IPS-20b (cell line): ENCODE data around the gene ERICH2.
A peak's percentile ranks its signal among the peaks of the same experiment; 100 is the strongest.
"Not testable (repeated sequence)": the region's sequence is repeated elsewhere in the genome, so short reads cannot be mapped to it uniquely, and the experiment has no call there.

Experiments used
- H3K27ac ChIP-seq: one replicate; pipeline ENCODE4 v1.5.1; 2013; ENCODE audit warnings: low read length
- H3K27me3 ChIP-seq: 2 replicates; pipeline ENCODE4 v1.6.1; 2013; ENCODE audit warnings: mild to moderate bottlenecking, low read length, inconsistent platforms; ENCODE audit not compliant: insufficient read depth
- H3K36me3 ChIP-seq: 2 replicates; pipeline ENCODE4 v1.6.1; 2013; ENCODE audit warnings: low read depth, mild to moderate bottlenecking, inconsistent platforms, low read length, moderate library complexity; ENCODE audit not compliant: insufficient read depth
- H3K4me1 ChIP-seq: 2 replicates; pipeline ENCODE4 v1.6.1; 2013; ENCODE audit warnings: mild to moderate bottlenecking, control low read depth, inconsistent platforms, low read length, moderate library complexity; ENCODE audit not compliant: insufficient read depth
- H3K4me3 ChIP-seq: 2 replicates; pipeline ENCODE4 v1.5.1; 2013; ENCODE audit warnings: mild to moderate bottlenecking, low read length, inconsistent platforms
- H3K9ac ChIP-seq: 2 replicates; pipeline ENCODE4 v1.6.1; 2013; ENCODE audit warnings: low read depth, mild to moderate bottlenecking, inconsistent platforms, low read length, moderate library complexity
- H3K9me3 ChIP-seq: 2 replicates; pipeline ENCODE4 v1.6.1; 2013; ENCODE audit warnings: mild to moderate bottlenecking, low read depth, low read length, inconsistent platforms; ENCODE audit not compliant: insufficient read depth

The ERICH2 gene

GRCh38 chr2:170740660-170741059 lies 29.5 kb upstream of the ERICH2 start:
- Histone ChIP-seq H3K9me3 (no peaks in the 10 kb centered on the region), H3K4me1 (no peaks in the 10 kb centered on the region), H3K9ac (no peak overlapping the region), H3K36me3 (no peaks in the 10 kb centered on the region), H3K27ac (no peak overlapping the region), H3K27me3 (no peaks in the 10 kb centered on the region), H3K4me3 (no peak overlapping the region)

GRCh38 chr2:170742000-170742399 lies 28.2 kb upstream of the ERICH2 start:
- Histone ChIP-seq H3K27me3 (no peaks in the 10 kb centered on the region), H3K4me1 (no peaks in the 10 kb centered on the region), H3K9ac (no peak overlapping the region), H3K4me3 (no peak overlapping the region), H3K36me3 (no peaks in the 10 kb centered on the region), H3K9me3 (no peaks in the 10 kb centered on the region), H3K27ac (no peak overlapping the region)

GRCh38 chr2:170742896-170743529 lies 27.2 kb upstream of the ERICH2 start:
- H3K9me3 ChIP-seq, result no peaks in the 10 kb centered on the region
- no peaks in the 10 kb centered on the region for H3K36me3 ChIP-seq
- H3K27ac ChIP-seq, result no peak overlapping the region
- no peak overlapping the region for H3K9ac ChIP-seq
- no peaks in the 10 kb centered on the region for H3K27me3 ChIP-seq
- H3K4me1 ChIP-seq, result no peaks in the 10 kb centered on the region
- no peak overlapping the region for H3K4me3 ChIP-seq

GRCh38 chr2:170743530-170744239 lies 26.5 kb upstream of the ERICH2 start:
- Histone ChIP-seq H3K9ac (no peak overlapping the region), H3K4me3 (no peak overlapping the region), H3K9me3 (no peaks in the 10 kb centered on the region), H3K27me3 (no peaks in the 10 kb centered on the region), H3K36me3 (no peaks in the 10 kb centered on the region), H3K27ac (no peak overlapping the region), H3K4me1 (no peaks in the 10 kb centered on the region)

GRCh38 chr2:170744248-170745002 lies 25.8 kb upstream of the ERICH2 start:
- Histone ChIP-seq H3K9ac (no peak overlapping the region), H3K36me3 (no peaks in the 10 kb centered on the region), H3K4me1 (no peaks in the 10 kb centered on the region), H3K27ac (no peak overlapping the region), H3K27me3 (no peaks in the 10 kb centered on the region), H3K4me3 (no peak overlapping the region), H3K9me3 (no peaks in the 10 kb centered on the region)

GRCh38 chr2:170745305-170745704 lies 24.9 kb upstream of the ERICH2 start:
- no peaks in the 10 kb centered on the region for H3K4me1 ChIP-seq
- H3K4me3 ChIP-seq, result no peak overlapping the region
- H3K36me3 ChIP-seq, result no peaks in the 10 kb centered on the region
- H3K9me3 ChIP-seq, result no peaks in the 10 kb centered on the region
- no peaks in the 10 kb centered on the region for H3K27me3 ChIP-seq
- H3K27ac ChIP-seq, result no peak overlapping the region
- no peak overlapping the region for H3K9ac ChIP-seq

GRCh38 chr2:170747921-170748320 lies 22.3 kb upstream of the ERICH2 start:
- no peaks in the 10 kb centered on the region for H3K4me1 ChIP-seq
- H3K9me3 ChIP-seq, result no peaks in the 10 kb centered on the region
- H3K9ac ChIP-seq, result no peak overlapping the region
- H3K27ac ChIP-seq, result no peak overlapping the region
- H3K36me3 ChIP-seq, result no peaks in the 10 kb centered on the region
- H3K4me3 ChIP-seq, result no peak overlapping the region
- no peaks in the 10 kb centered on the region for H3K27me3 ChIP-seq

- H3K36me3 ChIP-seq, H3K27ac ChIP-seq, H3K27me3 ChIP-seq, H3K9me3 ChIP-seq, H3K4me3 ChIP-seq, H3K4me1 ChIP-seq, H3K9ac ChIP-seq: not testable (repeated sequence)
Observed at GRCh38 chr2:170751555-170751954, 18.6 kb upstream of the ERICH2 start.

- Histone ChIP-seq H3K9ac (no peak overlapping the region), H3K27ac (no peak overlapping the region), H3K9me3 (no peaks in the 10 kb centered on the region), H3K4me1 (peaks cover 8% of the 10 kb centered on the region; the same call in 1 of the 2 replicates), H3K27me3 (no peaks in the 10 kb centered on the region), H3K36me3 (no peaks in the 10 kb centered on the region), H3K4me3 (no peak overlapping the region)
Observed at GRCh38 chr2:170761572-170761971, 8.6 kb upstream of the ERICH2 start.

- Histone ChIP-seq H3K9ac (no peak overlapping the region), H3K4me1 (peaks cover 12% of the 10 kb centered on the region; the same call in 1 of the 2 replicates), H3K27ac (no peak overlapping the region), H3K4me3 (no peak overlapping the region), H3K27me3 (no peaks in the 10 kb centered on the region), H3K36me3 (no peaks in the 10 kb centered on the region), H3K9me3 (no peaks in the 10 kb centered on the region)
Observed at GRCh38 chr2:170762760-170763159, 7.4 kb upstream of the ERICH2 start.

- Histone ChIP-seq H3K27ac (no peak overlapping the region), H3K4me3 (no peak overlapping the region), H3K4me1 (peaks cover 12% of the 10 kb centered on the region; the same call in 1 of the 2 replicates), H3K36me3 (no peaks in the 10 kb centered on the region), H3K9me3 (no peaks in the 10 kb centered on the region), H3K27me3 (no peaks in the 10 kb centered on the region), H3K9ac (no peak overlapping the region)
Observed at GRCh38 chr2:170763232-170763631, 6.9 kb upstream of the ERICH2 start.

GRCh38 chr2:170764880-170765261 lies 5.3 kb upstream of the ERICH2 start:
- Histone ChIP-seq H3K27ac (peak overlapping the region; percentile 28), H3K9ac (peak overlapping the region; percentile 18; the same call in 1 of the 2 replicates), H3K4me3 (no peak overlapping the region; the same call in 1 of the 2 replicates), H3K36me3 (no peaks in the 10 kb centered on the region), H3K9me3 (no peaks in the 10 kb centered on the region), H3K27me3 (no peaks in the 10 kb centered on the region), H3K4me1 (peaks cover 15% of the 10 kb centered on the region; the same call in 1 of the 2 replicates)
